ENCODE measurements around the gene TRMT61B.

DNA sequence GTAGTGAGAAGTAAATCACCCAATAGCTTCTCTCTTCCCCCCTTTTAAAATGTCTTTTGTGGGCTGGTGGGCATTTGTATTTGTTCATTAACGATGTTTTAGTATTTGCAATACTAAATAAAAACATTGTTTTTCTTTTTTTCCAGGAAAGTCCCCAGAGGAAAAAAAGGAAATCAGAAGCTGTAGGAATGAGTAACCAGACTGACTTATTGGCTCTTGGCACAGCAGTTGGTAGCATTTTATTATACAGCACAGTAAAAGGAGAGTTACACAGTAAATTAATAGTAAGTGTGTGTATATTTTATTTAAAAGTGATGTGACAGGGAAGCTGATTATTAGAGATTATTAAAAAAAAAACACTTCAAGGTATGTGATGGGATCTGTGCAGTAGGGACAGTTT lies 31.7 kb upstream of the TRMT61B start:
- TF ChIP-seq POLR2A (IDR thresholded peaks at IDR 0.05) (no peak), CTCF (IDR thresholded peaks at IDR 0.05) (no peak)

Measured in vagina (tissue), 2 donors.